ENCODE data around the gene ODAD4.

Gene ODAD4

GRCh38 chr17:41972571-41973407, 42.4 kb downstream of the ODAD4 start:
- peak; percentile 24 for DNase-seq

DNA sequence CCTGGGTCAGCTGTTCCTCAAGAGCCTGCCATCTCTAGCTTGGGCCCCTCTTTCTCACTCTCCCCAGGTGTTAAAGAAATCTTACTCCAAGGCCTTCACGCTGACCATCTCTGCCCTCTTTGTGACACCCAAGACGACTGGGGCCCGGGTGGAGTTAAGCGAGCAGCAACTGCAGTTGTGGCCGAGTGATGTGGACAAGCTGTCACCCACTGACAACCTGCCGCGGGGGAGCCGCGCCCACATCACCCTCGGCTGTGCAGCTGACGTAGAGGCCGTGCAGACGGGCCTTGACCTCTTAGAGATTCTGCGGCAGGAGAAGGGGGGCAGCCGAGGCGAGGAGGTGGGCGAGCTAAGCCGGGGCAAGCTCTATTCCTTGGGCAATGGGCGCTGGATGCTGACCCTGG, 43.0 kb downstream of the ODAD4 start:
- DNase-seq = no peak

DNA sequence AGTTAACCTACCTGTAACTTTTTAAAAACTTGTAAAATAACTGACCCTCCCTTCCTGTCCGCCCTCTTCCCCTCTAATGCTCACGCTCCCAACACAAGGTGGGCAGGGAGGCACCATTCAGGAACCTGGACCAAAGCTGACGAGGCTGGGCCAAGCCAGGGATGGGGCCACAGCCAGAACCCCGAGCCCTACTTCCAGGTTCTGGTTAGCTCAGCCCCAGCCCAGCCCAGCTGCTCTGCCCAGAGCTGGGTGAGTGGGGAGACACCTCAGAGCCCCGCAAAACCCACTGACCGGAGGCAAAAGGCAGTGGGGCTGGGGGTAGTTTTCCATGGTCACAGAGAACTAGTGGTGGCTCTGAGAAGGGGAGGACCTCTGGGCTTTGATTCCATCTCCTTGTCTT, 43.6 kb downstream of the ODAD4 start:
- no peak for DNase-seq

DNA sequence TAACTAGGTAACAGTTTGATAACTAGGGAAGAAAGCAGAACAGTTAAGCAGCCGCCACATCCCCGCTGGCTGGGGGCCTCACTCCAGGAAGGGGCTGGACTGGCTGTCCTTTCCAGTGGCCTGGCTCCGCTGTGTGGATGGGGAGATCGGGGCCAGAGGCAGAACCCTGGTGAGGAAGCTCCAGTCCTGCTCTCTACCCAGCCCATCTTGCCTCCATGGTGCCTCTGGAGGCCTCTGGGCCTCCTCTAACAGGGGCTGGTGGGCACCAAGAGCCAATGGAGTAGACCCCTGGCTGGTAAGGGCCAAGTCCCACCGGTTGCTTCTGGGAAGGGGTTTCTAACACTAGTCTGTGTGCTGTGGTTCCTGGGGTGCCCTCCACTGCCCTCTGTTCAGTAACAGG, 44.2 kb downstream of the ODAD4 start:
- DNase-seq = no peak

DNA sequence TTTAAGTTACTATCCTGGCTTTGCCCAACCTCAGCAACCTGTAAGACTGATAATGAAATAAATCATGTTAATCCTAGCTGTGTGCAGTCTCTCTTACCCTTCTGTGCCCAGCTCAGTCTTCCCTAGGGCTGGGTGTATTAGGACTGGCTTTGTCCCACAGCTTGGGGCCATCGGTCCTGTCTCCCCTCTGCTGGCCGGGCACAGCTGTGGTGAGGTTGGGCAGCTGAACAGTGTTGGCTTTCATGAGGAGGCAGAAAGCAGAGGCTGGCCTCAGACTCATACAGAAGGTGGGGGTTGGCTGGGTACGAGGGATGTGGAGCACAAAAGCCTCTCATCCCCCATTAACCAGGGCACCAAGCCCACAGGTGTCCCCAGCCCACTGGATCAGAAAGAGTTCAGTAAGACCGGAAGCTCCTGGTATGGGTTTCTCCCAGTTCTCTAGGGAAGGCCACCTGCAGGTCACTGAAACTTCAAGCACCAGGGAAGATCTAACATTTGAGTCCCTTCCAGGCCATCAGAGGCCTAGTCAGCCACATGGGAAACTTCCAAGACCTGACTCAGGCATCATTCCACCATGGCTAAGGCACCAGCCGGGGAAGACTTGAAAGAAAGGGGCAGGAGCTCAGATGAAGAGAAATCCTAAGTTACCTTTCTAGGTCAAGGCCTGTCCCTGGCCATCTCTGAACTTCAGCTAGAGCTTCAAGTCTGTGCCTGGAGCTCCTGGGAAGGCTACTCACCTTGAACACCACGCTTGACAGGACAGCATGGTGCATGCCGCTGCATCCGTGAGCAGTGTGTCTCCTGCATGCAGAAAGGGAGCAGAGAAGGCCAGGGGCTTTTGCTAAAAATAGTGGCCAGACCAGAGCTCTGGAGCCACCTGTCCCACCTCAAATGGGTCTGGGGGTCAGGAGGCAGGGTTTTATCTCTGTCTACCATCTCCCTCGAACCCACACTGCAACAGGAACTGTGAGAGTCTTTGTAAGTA, 45.0 kb downstream of the ODAD4 start:
- no peak for DNase-seq

DNA sequence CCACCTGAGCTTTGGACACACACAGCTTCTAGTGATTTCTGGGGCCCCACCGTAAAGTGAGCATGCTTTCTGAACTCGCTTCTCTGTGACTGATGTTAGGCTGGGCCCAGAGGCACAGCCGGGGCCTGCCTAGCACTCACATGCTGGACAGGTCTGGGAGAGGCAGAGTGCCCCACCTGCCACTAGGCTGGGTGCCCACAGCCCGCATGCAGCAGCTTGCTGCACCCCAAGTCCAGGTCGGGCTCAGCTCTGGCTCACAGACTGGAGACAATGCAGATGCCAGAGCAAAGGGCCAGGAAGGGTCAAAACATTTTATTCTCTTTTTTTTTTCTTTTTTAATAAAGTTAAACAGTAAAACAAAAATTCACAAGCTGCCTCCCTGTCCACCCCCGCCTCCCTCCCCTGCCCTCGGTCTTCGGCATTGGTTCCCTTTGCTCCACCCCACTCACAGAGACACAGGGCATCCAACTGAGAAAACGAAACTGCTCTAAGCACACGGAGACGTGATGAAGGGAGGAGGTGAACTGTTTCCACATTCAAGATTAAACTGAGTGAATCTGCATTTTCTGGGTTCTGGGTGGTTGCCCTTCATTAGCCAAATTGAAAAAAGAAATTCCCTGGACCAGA, 45.8 kb downstream of the ODAD4 start:
- no peak for DNase-seq

DNA sequence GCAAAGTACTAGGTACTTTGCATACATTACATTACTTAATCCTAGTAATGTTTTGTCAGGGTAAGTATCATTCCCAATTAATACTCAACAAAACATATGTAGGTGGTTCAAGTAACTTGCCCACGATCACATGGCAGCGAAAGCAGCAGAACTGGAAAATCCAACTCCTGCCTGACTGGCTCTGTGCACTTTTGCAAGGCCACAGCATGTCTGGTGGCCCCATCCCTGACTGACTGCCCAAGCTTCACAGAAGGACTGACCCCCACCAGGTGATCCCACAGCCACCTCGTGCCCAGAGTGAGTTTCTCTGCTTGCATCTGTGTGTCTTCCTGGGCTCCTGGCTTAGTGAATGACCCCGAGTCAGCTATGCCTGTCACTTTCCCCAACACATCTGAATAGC, 47.6 kb downstream of the ODAD4 start:
- DNase-seq = no peak

- no peak for DNase-seq
These were observed 51.8 kb downstream of the ODAD4 start for GRCh38 chr17:41982026-41982760.

- no peak for DNase-seq
These were observed 54.0 kb downstream of the ODAD4 start for GRCh38 chr17:41984454-41984853.

DNA sequence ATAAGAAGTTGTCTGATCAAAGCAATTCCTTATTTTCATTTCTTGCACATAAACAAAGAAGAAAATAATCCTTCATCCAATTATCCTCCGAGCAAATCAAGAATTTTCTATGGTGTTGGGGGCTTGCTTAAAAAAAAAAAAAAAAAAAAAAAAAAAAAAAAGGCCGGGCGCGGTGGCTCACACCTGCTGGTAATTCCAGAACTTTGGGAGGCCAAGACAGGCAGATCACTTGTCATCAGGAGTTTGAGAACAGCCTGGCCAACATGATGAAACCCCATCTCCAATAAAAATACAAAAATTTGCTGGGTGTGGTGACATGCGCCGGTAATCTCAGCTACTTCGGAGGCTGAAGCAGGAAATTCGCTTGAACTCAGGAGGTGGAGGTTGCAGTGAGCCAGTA, 55.5 kb downstream of the ODAD4 start:
- no peak for DNase-seq

DNA sequence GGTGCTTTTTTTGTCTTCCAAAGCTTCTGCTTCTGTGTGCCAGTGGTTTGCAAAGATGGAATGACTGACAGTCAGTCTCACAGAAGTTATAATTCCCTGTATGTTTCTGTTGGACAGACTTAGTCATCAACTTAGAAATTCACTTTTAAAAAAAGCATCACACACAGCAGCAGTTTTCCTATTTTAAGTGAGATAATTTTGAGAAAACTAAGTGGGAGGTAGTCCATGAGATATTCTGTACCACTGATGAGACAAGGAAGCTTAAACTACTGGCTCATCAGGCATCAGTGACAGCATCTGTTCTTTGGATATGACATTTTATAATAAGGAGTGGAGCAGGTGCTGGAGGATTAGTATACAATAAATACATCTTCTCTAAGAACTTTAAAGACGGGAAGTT, 56.2 kb downstream of the ODAD4 start:
- no peak for DNase-seq

- no peak for DNase-seq
These were observed 57.2 kb downstream of the ODAD4 start for GRCh38 chr17:41987642-41988041.

DNA sequence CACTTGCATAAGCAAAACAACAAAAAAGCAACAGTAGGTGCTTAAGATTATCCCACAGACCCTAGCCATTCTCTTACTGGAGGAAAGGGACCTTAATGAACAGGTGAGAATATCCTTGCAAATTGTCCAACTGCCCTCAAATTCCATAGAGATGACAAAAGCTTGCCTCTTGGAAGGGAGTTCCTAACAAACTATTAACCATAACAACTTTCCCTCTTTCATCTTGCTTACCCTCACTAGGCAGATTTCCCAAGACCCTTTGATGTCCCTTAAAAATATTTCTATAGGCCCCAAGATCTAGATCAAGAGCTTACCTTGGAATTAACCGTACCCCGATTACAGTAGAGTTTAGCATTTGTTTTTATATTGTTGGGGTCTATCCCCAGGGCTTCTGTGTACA, 58.0 kb downstream of the ODAD4 start:
- DNase-seq = no peak

DNA sequence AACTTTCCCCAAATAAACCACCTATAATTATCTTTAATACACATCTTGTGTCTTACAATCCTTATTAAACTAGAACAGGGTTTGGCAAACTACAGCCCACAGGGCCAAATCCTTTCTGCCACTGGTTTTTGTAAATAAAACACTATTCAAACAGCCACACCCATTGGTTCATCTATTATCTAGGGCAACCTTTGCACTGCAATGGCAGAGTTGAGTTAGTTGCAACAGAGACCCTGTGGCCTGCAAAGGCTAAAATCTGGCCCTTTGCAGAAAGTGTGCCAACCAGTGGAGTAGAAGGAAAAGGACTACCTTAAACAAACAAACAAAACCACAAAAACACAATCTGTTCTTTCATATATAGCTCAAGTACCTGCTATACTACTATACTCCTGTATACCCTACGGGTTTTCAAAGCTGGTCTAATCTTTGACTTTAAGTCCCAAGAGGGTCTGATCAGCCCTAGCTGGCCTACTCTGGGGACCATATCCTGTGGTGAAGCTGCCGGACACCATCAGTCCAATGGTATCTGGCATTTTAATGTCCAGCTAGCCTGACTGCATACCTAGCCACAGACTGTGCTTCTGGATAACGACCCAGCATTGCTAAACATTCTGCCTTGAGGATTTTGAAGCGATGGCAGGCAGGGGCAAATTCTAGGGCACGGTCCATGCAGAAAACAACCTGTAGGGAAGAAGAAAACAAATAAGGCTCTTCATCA, 59.4 kb downstream of the ODAD4 start:
- DNase-seq = no peak

DNA sequence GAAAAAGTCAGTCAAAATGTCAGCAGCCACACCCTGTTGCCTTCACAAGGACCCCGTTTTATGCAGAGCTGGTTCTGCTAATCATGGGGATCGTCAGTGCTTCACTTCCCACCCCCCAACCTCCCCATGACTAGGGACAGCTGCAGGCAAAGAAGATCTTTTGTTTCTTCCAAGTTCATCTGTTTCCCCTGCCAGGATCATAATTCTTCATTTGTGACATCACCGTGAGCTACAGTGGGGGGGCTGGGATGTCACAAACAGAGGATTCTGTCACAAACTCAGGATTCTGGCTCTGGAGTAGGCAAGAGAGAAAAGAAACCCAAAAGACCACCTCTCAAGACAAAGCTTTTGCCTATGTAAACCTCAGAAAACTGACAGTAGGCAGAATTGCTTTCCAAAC, 62.2 kb downstream of the ODAD4 start:
- no peak for DNase-seq

DNA sequence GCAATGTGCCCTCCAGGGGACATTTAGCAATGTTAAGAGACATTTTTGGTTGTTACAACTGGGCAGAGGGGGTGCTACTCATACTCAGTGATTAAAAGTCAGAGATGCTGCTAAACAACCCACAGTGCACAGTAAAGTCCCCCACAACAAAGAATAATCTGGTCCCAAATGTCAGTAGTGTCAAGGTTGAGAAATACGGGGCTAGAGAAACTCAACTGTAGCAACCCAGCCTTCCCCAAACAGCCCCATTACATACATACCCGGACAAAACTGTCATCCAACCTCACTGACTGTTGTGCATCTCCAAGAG, 66.4 kb downstream of the ODAD4 start:
- DNase-seq = no peak

- no peak for DNase-seq
These were observed 68.1 kb downstream of the ODAD4 start for GRCh38 chr17:41998497-41998896.

DNA sequence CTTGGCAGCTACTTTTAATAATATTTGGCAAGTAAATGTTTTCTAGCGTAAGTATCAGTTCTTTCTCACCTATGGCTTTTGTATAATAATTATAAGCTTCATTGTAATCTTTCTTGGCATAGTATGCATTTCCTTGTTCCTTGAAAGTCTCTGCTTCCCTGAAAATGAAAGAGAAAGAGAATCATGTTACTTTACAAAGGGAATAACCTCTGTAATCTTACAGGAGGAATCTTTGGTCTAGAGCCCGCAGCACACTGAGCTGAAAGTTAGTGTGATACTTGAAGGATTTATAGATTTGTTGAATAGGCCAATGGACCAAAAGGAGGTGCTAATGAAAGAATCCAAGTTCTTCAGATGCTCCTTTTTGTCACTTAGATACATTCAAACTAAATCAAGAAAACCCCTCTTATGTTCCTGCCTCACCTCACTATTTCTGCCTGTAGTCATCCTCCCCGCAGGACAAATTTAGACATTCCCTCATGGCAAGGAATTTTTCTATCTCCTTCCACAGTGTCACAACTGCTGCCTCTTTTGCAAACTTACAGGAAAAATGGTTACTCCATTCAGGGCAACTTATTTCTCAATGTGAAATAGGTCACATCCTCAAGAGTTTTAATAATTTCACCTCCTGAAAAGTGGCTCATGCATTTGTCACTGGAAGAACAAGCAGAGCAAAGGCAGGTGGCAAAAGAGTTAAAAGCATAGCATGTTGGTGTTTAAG, 70.2 kb downstream of the ODAD4 start:
- no peak for DNase-seq

GRCh38 chr17:42001729-42002128, 71.3 kb downstream of the ODAD4 start:
- no peak for DNase-seq

GRCh38 chr17:42002175-42002791, 71.9 kb downstream of the ODAD4 start:
- DNase-seq = no peak

- DNase-seq = no peak
These were observed 72.4 kb downstream of the ODAD4 start for GRCh38 chr17:42002792-42003301.

All from NCI-H2171 (cell line).